Inflammatory macrophage (primary cell): ENCODE measurements around the gene EGFL8.
"Not testable (repeated sequence)": the region's sequence is repeated elsewhere in the genome, so short reads cannot be mapped to it uniquely, and the experiment has no call there.

Source experiments
- DNase-seq, 2 donors: peaks; one replicate each; pipeline ENCODE4 v3.0.0-alpha.2; 2020 to 2022

Gene EGFL8

GRCh38 chr6:32198345-32198696, 33.9 kb downstream of the EGFL8 start:
- DNase-seq, result no peak

- DNase-seq, result no peak
Measured at GRCh38 chr6:32198866-32199265, 34.5 kb downstream of the EGFL8 start.

- DNase-seq, result no peak
Measured at GRCh38 chr6:32200711-32201475, 36.5 kb downstream of the EGFL8 start.

GRCh38 chr6:32202186-32202585, 37.8 kb downstream of the EGFL8 start:
- DNase-seq, result no peak

- no peak for DNase-seq
Measured at GRCh38 chr6:32203426-32204267, 39.3 kb downstream of the EGFL8 start.

GRCh38 chr6:32204268-32204715, 39.9 kb downstream of the EGFL8 start:
- DNase-seq, result no peak

- DNase-seq, result no peak
Measured at GRCh38 chr6:32208996-32209395, 44.6 kb downstream of the EGFL8 start.

- DNase-seq, result no peak
Measured at GRCh38 chr6:32210191-32210601, 45.8 kb downstream of the EGFL8 start.

- DNase-seq, result not testable (repeated sequence)
Measured at GRCh38 chr6:32211432-32211831, 47.0 kb downstream of the EGFL8 start.

- no peak for DNase-seq
Measured at GRCh38 chr6:32212076-32212760, 47.8 kb downstream of the EGFL8 start.

- DNase-seq, result no peak
Measured at GRCh38 chr6:32213649-32214048, 49.3 kb downstream of the EGFL8 start.

- no peak for DNase-seq
Measured at GRCh38 chr6:32214126-32214525, 49.7 kb downstream of the EGFL8 start.

- no peak for DNase-seq
Measured at GRCh38 chr6:32215617-32216016, 51.2 kb downstream of the EGFL8 start.

- DNase-seq, result no peak
Measured at GRCh38 chr6:32216285-32216684, 51.9 kb downstream of the EGFL8 start.

GRCh38 chr6:32216998-32217397, 52.6 kb downstream of the EGFL8 start:
- no peak for DNase-seq
